GM18858 (cell line): Measurements from ENCODE around the gene SERPINE1.
"Not testable (repeated sequence)": the region's sequence is repeated elsewhere in the genome, so short reads cannot be mapped to it uniquely, and the experiment has no call there.

Source experiments
- ATAC-seq: cut with Tn5 transposase; IDR thresholded peaks from one replicate; pipeline ENCODE4 v1.9.1; 2021; ENCODE audit not compliant: unreplicated experiment

SERPINE1 gene

DNA sequence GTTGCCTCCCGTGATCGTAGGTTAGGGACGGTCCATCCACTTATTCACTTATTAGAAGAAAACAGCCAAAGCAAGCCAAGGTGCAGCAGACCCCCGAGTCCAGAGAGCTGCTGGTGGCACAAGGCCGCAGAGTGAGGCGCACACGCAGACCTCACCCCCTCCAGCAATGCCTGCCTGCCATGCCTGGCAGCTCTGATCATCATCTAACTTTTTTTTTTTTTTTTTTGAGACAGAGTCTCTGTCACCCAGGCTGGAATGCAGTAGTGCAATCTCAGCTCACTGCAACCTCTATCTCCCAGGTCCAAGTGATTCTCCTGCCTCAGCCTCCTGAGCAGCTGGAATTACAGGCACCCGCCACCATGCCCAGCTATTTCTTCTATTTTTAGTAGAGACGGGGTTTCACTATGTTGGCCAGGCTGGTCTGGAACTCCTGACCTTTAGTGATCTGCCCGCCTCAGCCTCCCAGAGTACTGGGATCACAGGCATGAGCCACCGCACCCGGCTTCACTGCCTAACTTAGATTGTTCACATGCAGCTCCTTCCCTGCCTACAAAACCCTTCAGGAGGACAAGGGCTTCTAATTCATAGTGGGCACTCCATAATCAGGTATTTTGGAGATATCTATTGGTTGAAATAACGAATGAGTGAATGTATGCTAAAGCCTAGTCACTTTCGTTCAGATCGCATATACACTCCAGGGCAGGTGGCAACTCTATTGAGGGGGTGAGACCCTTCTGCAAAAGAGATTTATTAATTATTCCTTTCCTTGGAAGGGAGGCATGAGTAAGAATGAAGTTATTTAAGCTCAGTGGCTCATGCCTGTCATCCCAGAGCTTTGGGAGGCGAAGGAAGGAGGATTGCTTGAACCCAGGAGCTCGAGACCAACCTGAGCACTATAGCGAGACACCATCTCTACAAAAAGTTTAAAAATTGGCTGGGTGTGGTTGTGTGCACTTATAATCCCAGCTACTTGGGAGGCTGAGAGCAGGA is 25.8 kb upstream of the SERPINE1 start:
- ATAC-seq, result no peak

DNA sequence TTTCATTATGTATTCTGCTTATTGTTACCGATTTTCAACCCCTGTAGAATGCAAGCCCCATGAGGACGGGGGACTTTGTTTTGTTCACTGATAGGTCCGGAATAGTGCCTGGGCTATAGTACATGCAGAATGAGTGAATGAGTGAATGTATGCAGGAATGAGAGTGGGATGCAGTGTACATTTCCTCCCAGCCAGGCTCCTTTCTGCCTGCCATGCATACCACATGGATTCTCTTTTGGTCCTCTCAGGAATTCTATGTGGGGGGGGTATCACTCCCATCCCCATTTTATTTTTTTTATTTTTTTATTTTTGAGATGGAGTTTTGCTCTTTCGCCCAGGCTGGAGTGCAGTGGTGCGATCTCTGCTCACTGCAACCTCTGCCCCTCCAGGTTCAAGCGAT is 24.9 kb upstream of the SERPINE1 start:
- ATAC-seq, result no peak

DNA sequence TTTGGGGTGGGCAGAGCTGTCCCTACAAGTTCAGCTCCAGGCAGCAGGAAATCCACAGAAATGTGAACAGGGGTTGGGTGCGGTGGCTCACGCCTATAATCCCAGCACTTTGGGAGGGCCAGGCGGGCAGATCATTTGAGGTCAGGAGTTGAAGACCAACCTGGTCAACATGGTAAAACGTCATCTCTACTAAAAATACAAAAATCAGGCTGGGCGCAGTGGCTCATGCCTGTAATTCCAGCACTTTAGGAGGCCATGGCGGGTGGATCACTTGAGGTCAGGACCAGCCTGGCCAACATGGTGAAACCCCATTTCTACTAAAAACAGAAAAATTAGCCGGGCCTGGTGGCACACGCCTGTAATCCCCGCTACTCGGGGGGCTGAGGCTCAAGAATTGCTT is 23.2 kb upstream of the SERPINE1 start:
- not testable (repeated sequence) for ATAC-seq

DNA sequence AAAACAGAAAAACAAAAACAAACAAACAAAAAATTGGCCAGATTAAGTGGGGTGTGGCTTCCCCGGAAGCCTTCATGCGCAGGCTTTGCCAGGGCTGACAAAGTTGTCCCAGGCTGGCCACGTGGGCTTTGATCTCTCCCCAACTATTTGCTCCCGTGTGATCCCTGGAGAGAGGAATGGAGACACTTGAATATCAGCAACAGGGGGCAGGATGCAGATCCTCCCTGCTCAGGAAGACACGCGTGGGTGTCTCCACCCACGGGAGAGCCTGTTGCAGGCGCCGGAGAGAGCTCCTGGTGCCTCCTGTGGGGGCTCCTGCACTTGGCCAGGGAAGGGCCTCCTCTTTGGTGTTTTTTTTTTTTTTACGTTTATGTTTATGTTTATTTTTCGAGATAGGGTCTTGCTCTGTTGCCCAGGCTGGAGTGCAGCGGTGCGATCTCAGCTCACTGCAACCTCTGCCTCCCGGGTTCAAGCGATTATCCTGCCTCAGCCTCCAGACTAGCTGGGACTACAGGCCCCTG is 22.7 kb upstream of the SERPINE1 start:
- ATAC-seq, result no peak

DNA sequence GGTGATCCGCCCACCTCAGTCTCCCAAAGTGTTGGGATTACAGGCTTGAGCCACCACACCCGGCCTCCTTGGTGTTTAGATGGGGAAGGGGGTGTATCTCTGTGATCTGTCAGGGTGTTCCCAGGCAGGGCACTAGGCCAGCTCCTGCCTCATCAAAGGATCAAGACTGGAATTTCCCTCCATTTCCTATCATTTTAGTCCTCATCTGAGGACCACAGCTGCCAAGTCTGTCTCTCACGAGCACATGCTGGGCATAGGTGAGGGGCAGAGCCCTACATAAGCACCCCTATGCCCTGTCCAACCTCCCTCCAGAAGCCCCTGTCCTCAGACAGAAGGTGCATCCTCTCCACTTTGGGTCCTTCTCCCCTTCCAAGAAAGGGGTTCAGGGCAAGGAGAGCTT is 22.1 kb upstream of the SERPINE1 start:
- no peak for ATAC-seq

DNA sequence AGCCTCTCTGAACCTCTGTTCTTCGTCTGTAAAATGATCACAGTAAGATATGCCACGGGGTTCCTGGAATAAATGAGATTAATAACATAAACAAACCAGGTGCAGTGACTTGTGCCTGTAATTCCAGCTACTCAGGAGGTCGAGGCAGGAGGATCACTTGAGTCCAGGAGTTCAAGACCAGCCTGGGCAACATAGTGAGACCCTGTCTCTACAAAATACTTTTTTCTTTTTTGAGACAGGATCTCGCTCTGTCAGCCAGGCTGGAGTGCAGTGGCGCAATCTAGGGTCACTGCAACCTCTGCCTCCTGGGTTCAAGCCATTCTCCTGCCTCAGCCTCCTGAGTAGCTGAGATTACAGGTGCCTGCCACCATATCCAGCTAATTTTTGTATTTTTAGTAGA is 21.7 kb upstream of the SERPINE1 start:
- not testable (repeated sequence) for ATAC-seq

DNA sequence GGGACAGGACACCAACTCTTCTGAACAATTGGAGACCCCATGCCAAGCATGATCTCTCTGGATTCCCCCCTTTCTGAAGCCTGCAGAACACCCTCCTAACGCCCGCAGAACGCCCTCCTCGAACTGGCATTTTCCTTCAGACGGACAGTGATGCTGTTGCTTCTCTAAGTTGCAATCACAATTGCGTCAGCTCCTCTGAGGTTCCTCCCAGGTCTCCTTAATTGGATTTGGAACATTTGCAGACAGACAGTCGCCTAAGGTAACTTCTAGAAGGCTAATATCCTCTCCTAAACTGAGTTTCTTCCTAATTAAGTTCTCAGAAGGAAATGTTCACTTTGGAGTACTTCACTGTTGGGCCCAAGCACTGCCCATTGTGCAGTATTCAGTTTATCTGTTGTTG is 20.5 kb upstream of the SERPINE1 start:
- ATAC-seq, result no peak

DNA sequence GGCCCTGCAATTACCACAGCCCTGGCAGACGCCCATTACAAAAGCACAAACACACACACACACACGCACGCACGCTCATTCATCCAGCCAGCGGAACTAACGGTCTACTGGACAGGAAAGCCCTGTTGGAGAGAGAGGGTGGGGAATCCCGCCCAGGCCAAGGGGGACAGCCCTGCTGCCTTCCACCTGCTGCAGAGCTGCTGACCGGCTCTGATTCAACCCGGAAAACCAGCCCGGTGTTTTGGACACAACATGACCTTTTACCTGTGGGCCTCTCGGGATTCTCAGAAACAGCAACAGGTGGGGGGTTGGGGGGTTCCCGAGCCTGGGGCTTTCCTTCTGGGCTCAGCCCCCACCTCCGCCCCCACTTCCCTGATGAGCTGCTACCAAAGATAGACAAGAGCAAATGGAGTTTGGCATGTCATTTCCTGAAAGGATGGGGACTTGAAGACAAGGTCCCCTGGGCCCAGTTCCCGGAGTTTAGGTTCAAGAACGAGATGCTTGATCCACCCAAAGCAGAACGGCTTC is 18.5 kb upstream of the SERPINE1 start:
- ATAC-seq, result no peak

DNA sequence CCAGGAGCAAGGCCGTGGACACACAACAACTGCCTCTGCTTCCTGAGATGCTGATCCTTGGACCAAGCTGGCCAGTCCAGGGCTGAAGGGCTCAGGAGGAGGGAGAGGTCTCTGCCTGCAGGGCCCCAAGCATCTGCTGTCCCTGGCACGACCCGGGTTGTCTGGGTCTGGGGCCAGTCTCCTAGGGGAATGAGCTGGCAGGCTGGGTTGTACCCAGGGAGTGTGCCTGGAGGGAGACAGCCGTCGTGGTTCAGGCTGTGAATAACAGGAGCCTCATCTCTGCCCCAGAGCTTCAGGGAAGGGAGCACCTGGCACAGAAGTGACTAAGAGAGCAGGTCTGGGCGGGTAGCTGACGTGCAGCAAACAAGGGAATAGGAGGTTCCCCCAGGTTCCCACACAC is 17.9 kb upstream of the SERPINE1 start:
- no peak for ATAC-seq

DNA sequence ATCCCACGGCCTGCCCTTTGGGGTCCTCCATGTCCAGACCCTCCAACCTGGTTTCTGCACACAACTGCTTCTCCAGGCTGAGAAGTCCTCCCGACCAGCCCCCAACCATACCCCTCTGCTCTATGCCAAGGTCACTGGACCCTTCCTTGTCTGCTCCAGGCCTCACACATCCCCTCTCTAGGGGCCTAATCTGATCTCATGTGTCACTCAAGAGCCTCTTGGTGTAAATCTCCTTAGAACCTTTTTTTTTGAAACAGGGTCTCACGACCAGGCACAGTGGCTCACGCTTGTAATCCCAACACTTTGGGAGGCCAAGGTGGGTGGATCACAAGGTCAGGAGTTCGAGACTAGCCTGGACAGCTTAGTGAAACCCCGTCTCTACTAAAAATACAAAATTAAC is 17.5 kb upstream of the SERPINE1 start:
- ATAC-seq, result no peak

DNA sequence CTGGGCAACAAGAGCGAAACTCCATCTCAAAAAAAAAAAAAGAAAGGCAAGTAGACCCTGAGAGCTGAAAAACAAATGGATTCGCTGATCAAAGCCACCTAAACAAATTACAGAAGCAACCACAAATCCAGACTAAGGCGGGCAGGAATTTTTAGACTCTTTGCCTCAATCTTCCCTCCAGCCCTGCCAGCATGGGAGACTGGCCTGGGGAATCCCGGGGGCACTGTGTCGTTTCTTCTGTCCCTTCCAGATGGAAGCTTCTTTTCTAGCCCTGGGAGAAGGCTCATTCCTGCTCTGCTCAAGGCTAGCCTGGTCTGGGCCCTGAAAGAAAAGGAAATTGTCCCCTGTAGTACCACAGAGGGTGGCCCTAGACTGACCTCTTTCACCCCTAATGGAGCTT is 15.6 kb upstream of the SERPINE1 start:
- ATAC-seq, result no peak

DNA sequence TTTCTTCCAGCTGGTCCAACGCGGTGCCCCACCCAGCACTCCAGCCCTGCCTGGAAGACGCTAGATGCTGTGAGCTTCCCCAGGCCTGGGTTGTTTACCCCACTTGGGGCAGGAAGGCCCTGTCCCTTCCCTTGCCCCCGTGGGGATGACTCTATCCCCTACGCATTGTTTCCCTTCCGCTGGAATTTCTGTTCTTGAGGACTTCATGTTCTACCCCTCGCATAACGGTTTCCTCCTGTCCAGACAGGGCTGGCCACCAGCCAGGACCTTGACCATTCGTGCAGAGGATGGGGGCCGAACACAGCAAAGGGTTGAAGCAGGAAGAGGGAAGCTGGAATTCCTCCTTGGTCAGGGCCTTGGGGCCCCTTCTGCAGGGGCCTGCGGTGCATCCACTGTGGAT is 14.7 kb upstream of the SERPINE1 start:
- ATAC-seq, result no peak

DNA sequence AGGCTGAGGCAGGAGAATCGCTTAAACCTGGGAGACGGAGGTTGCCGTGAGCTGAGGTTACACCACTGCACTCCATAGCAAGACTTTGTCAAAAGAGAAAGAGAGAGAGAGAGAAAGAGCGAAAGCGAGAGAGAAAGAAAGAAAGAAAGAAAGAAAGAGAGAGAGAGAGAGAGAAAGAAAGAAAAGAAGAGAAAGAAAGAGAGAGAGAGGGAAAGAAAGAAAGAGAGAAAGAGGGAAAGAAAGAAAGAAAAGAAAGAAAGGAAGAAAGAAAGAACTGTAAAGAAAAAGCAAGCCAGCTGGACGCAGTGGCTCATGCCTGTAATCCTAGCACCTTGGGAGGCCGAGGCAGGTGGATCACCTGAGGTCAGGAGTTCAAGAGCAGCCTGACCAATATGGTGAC is 13.8 kb upstream of the SERPINE1 start:
- not testable (repeated sequence) for ATAC-seq

DNA sequence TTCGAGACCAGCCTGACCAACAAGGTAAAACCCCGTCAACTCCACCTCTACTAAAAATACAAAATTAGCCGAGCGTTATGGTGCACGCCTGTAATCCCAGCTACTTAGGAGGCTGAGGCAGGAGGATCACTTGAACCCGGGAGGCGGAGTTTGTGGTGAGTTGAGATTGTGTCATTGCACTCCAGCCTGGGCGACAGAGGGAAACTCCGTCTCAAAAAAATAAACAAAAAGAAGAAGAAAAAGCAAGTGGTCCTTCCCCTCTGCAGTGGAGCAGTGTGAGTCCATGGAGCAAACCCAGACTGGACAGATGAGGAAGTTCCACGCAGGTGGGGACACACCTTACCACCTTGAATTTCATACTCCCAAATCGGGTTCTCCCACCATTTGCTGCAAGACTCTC is 13.1 kb upstream of the SERPINE1 start:
- no peak for ATAC-seq

DNA sequence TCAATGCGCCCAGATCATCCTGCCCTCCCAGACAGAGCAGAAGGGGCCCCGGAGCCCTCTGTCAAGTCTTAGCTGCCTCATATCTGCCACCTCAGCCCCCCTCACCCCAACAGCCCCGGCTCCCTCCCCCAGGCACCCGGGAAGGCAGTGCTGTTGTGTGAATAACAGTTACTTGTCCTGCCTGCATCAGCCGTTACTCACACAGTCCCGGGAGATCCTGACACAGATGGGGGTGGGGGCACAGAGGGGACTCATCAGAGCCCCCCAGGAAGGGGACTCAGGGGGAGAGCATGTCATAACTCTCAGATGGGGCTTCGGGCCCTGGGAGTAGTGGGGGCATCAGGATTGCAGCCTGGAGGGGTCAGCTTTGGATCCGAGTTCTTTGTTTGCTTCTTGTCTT is 12.4 kb upstream of the SERPINE1 start:
- ATAC-seq, result no peak

DNA sequence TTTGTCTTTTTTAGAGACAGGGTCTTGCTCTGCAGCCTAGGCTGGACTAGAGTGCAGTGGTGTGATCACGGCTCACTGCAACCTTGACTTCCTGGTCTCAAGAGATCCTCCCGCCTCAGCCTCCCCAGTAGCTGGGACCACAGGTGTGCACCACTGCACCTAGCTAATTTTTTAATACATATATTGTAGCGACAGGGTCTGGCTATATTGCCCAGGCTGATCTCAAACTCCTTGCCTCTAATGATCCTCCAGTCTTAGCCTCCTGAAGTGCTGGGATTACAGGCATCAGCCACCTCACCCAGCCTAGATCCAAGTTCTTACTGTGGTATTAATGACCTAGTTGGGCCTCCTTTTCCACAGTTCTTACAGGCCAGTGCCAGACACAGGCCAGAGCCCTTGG is 11.7 kb upstream of the SERPINE1 start:
- ATAC-seq, result no peak

DNA sequence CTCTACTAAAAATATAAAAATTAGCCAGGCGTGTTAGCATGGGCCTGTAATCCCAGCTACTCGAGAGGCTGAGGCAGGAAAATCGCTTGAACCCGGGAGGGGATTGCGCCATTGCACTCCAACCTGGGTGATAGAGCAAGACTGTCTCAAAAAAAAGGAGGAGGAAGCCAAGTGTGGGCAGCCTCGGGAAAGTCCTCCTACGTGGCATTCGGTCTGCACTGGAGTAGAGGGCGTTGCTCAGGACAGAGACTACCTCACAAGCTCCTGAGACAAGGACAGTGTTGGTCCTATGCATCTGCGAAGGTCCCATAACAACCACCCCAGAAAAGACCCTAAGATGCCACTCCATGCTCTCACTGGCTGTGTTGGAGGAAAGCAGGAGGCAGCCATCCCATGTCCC is 10.0 kb upstream of the SERPINE1 start:
- no peak for ATAC-seq

DNA sequence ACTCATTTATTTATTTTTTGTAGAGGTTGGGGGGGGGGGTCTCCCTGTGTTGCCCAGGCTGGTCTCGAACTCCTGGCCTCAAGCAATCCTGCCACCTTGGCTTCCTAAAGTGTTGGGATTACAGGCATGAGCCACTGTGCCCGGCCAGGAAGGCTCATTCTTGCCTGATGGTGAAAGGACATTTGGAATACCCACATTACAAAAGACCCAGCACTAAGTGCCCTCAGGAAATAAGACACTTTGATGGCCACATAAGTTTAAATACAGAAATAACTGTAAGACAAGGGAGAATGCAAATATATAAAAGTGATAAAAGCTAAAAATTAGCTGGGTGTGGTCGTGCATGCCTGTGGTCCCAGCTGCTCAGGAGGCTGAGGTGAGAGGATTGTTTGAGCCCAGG is 8.0 kb upstream of the SERPINE1 start:
- no peak for ATAC-seq

DNA sequence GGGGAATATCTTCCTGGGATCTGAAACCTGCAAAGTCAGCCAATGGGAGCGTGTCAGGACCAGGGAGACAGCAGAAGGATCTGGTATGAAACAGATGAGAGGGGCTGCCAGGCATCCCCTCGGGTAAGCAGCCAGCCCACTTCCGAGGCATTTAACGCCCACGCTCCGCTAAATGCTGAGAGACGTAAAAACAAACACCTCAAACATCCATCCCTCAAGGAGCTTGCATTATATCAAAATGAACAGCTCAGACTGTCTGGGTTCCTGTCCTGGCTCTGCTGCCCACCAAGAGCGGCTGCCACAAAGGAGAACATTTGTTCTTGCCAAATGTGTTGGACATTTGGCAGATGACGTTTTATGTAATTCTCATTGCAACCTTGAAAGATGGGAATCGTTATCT is 7.0 kb upstream of the SERPINE1 start:
- ATAC-seq, result no peak

DNA sequence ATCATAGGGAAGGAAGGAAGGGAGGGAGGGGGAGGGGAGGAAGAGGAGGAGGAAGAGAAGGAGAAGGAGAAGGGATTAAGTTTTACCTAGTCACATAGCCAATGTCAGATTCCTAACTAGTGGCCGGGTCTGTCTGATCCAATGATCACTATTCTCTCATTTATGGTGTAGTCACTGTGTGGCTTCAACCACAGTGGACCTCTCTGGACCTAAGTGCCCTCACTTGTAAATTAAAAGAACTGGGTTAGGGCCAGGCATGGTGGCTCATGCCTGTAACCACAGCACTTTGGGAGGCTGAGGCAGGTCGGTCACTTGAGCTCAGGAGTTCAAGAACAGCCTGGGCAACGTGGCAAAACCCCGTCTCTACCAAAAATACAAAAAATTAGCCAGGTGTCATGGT is 6.6 kb upstream of the SERPINE1 start:
- ATAC-seq, result no peak

DNA sequence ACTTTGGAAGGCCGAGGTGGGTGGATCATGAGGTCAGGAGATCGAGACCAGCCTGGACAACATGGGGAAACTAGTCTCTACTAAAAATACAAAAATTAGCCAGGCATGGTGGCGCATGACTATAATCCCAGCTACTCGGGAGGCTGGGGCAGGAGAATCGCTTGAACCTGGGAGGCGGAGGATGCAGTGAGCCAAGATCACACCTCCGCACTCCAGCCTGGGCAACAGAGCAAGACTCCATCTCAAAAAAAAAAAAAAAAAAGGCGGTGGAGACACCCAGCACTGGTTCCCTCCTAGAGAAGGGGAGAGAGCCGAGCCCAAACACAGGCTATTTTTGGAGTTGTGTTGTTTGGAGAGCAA is 5.3 kb upstream of the SERPINE1 start:
- not testable (repeated sequence) for ATAC-seq
